H54 (cell line): ENCODE measurements around the gene SPPL2B.

ENCODE experiments used
- DNase-seq: peaks from one replicate; pipeline ENCODE4 v3.0.0; 2011; ENCODE audit warnings: low spot score, mixed read lengths; ENCODE audit not compliant: insufficient read length
- FAIRE-seq: peaks from 3 replicates; lab custom pipeline; 2011; peaks lifted over from hg19 to GRCh38; lab: Jason Lieb, UNC
- POLR2A ChIP-seq: IDR thresholded peaks from 2 replicates; pipeline ENCODE4 v1.6.1; 2011; ENCODE audit warnings: low read depth, mild to moderate bottlenecking, low read length

SPPL2B gene

DNA sequence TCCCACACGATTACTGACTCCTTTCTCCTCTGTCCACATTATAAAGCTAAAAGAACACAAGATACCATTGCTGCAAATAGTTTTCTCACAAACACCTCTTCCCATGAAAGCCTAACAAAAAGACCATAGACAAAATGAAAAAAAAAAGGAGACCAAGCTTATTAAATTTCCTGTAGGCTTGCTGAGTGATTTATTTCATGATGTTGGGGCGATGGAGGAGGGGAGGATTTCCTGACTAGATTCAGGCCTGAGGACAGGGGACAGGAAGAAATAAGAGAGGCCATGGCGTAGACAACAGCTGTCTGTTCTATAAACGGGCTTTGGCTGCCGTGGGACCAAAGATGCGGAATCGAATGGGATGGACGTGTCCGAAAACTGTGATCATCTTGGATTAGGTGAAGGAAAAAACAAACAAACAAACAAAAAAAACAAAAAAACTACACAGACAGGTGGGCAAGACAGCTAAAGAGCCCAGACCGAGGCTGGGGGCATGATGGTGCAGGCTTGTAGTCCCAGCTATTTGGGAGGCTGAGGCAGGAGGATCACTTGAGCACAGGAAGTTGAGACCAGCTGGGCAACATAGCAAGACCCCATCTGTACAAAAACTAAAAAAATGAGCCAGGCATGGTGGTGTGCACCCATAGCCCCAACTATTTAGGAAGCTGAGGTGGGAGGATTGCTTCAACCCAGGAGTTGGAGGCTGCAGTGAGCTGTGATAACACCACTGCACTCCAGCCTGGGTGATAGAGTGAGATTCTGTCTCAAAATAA, 36.9 kb downstream of the SPPL2B start:
- TF ChIP-seq POLR2A = no peak
- FAIRE-seq (no peak), DNase-seq (no peak)

DNA sequence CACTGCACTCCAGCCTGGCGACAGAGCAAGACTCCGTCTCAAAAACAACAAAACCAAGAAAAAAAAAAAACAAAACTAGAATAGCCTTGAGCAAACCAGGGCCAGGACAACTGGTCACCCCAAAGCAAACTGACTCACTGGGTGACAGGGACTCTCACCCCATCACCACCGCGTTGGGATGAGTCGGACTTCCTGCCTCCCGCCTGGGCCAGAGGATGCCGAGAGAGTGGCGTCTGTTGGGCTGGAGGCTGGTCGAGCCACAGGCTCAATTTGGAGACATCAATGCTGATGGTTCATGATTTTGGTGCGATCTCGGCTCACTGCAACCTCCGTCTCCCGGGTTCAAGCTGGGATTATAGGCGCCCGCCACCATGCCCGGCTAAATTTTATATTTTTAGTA, 43.2 kb downstream of the SPPL2B start:
- FAIRE-seq = no peak
- peak; percentile 96 for DNase-seq
- TF ChIP-seq POLR2A = no peak

DNA sequence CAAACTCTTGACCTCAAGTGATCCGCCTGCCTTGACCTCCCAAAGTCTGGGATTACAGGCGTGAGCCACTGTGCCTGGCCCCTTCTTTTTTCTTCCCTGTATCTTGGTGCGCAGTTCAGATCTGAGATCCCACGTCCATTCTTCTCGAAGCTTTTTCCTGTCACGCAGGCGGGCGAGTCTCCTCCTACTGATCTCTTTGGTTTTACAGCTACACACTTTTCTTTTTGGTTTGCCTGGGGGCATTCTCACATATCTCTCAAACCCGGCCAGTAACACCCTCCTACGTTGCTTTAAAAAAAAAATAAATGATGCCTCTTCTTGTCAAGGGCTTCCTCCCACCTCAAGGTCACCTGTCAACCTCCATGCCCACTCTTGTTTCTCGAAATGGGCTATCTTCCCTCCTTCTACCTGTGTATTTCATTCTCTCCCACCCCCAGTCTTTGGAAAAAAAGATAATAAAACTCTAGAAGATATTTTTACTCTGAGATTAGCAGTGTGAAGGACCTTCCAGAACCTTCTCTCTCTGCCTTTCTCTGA, 43.7 kb downstream of the SPPL2B start:
- DNase-seq (no peak), FAIRE-seq (no peak)
- TF ChIP-seq POLR2A = no peak

DNA sequence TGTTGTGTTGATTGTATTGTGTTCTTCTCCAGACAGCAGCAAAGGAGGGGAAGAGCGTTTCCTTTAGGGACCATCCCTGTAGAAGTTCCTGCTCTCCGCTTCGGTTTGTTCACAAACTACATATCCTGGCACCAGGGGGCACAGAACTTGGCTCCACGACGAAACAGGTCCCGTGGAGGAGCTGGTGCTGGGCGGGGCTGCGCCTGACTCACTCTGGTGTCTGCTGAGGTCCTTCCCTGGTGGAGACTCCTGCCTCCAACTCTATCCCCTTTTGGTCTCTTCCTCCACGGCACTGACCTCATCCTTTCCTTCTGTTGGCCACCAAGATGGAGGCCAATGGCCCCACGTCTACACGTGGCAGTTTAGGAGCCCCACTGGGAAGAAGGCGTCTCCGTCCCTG, 46.3 kb downstream of the SPPL2B start:
- DNase-seq = no peak
- TF ChIP-seq POLR2A = no peak
- FAIRE-seq = no peak

DNA sequence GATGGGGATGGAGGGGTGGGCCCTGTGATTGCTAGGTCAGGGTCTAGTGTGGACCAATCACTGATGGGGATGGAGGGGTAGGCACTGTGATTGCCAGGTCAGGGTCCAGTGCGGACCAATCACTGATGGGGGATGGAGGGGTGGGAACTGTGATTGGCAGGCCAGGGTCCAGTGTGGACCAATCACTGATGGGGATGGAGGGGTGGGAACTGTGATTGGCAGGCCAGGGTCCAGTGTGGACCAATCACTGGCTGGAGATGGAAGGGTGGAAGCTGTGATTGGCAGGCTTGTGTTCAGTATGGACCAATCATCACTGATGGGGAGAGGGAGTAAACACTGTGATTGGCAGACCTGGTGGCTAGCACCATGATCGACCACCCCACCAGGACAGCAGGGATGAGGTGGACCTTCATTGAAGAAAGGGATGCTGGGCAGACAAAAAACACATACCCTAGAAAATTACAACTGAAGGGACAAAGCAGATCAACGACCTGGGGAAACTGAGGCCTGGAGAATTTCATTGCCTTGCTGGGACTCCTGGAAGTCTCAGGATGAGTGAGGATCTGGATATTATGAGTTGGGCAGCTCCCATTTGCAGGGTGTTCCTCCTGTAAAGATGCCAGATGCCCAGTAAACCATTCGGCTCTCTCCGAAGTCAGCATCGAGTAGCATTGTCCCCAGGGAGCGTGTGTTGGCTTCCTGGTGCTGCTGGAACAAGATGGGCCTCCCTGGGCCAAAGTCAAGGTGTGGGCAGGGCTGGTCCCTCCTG, 47.1 kb downstream of the SPPL2B start:
- TF ChIP-seq POLR2A = no peak
- DNase-seq (no peak), FAIRE-seq (no peak)

DNA sequence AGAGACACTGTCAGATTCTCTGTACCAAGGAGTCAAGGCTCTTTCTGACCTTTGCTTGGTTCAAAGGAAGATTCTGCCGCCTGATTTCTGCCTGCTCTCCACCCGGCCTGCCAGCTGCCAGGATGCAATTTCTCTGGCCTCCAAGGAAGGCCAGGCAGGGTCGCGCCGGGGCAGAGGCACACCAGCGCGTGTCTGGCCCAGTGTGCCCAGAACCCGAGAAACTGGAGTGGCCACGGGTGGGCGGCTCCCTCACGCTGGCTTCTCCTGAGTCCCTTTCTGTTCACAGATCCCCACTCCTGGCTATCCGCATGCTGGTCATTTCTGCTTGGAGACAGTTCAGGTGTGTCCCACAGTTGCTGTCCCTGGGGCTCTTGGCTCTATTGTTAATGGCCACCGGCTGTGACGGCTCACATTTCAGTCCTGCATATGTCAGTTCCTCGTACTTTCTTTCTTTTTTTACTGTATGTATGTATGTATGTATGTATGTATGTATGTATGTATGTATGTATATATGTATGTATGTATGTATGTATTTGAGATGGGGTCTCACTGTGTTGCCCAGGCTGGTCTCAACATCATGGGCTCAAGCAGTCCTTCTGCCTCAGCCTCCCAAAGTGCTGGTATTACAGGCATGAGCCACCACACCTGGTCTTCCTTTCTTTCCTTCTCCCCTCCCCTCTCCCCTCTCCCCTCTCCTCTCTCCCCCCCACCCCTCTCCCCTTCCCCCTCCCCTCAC, 48.5 kb downstream of the SPPL2B start:
- TF ChIP-seq POLR2A = no peak
- no peak for DNase-seq
- FAIRE-seq = no peak

DNA sequence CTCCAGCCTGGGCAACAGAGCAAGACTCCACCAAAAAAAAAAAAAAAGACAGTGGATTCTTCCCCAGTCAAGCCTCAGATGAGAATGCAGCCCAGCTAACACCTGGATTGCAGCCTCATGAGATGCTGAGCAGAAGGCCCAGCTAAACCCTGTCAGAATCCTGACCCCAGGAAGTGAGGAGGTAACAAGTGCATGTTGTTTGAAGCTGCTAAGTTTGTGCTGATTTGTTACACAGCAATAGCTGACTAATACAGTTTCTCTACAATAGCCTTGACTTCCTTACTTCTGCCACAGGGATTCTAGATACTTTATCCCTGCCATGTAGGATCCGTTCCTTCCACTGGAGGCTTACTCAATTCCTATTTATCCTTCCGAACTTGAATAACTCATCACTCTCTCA, 52.1 kb downstream of the SPPL2B start:
- no peak for TF ChIP-seq POLR2A
- FAIRE-seq (no peak), DNase-seq (no peak)

DNA sequence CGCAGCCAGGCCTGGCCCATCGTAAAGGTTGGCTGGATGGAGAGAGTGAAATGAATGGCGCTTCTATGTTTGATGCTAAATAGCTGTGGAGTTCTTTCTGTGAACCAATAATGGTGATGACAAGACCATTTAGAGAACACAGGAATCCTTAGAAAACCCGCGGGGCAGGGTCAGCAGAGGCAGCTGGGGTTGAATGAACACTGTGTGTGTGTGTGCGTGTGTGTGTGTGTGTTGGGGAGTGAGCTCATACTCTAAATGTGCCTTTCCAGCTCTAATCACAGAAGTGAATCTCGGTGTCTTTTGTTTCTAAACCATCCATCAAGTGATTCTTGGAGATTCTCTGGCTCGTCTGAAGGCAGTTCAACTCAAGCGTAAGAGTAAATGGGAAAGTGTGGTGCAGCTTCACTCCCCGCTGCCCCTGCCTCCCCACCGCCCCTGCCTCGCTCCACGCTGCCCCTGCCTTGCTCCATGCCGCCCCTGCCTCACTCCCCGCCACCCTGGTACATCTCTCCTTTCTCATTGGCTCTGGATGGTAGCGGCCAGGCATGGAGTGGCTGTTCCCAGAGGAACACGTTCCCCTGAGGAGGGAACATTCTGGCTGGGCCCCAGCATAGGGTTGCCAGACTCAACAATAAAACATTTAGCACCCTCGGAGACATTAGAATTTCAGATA, 52.8 kb downstream of the SPPL2B start:
- FAIRE-seq (no peak), DNase-seq (no peak)
- TF ChIP-seq POLR2A = no peak

DNA sequence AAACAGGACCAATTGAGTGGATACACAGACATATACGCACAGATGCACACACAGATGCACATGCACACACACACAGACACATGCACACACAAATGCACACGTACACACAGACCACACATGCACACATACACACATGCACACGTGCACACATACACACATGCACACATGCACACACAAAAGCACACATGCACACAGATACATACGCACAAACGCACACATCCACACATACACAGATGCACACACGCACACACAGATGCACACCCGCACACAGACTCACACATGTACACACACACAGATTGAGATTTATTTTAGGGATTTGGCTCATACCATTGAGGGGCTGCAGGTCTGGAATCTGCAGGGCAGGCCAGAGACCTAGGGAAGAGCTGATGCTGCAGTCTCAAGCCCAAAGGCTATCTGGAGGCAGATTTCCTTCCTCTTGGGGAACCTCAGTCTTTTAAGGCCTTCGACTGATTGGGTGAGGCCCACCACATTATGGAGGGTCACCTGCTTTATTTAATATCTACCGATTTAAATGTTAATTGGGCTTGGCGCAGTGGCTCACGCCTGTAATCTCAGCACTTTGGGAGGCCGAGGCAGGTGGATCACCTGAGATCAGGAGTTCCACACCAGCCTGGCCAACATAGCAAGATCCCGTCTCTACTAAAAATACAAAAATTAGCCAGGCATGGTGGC, 54.2 kb downstream of the SPPL2B start:
- FAIRE-seq (no peak), DNase-seq (no peak)
- no peak for TF ChIP-seq POLR2A

DNA sequence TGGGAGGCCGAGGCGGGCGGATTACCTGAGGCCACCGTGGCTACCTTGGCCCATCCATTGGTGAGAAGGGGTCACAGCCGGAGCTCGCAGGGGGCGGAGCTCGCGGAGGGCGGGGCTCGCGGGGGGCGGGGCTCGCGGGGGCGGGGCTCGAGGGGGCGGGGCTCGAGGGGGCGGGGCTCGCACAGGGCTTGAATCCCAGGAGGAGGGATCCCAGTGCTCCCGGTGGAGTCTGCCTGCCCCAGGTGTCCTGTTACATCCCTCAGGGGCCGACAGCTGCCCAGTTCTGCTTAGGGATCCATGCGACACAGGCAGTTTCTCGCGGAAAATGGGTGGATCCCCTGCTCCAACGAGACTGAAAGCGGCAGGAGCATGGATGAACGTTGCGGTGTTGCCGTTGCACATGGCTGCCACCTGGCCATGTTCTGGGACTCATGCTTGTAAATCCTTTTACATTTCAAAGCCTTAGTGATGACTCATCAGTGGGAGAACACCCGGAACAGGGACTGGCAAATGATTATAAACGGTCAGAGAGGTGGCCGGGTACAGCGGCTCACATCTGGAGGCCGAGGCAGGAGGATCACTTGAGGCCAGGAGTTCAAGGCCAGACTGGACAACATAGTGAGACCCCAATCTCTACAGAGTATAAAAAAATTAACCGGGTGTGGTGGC, 56.7 kb downstream of the SPPL2B start:
- TF ChIP-seq POLR2A = no peak
- FAIRE-seq = no peak
- peak; percentile 98 for DNase-seq

DNA sequence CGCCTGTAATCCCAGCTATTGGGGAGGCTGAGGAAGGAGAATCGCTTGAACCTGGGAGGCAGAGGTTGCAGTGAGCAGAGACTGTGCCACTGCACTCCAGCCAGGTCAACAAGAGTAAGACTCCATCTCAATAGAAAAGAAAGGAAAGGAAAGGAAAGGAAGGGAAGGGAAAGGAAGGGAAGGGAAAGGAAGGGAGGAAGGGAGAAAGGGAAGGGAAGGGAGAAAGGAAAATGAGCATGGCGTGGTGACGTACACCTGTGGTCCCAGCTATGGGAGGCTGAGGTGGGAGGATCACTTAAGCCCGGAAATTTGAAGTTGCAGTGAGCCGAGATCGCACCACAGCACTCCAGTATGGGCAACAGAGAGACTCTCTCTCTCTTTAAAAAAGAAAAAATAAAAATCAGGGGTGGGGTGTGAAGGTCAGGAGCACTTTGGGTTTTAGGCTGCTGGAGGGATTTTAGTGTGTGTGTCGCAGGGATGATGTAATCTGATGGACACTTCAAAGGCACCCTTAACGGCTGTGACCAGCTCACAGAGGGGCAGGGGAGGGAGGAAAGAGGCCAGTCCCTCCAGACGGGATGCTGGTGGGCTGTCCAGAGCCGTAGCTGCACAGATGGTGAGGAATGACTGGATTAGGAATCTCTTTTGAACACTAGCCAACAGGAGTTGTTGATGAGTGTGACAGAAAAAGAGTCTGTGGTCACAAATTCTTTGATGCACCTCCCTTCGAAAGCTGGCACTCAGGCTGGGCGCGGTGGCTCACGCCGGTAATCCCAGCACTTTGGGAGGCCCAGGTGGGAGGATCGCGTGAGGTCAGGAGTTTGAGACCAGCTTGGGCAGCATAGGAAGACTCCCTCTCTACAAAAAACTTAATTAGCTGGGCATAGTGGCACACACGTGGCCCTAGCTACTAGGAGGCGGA, 59.1 kb downstream of the SPPL2B start:
- no peak for TF ChIP-seq POLR2A
- DNase-seq = no peak
- FAIRE-seq = no peak

DNA sequence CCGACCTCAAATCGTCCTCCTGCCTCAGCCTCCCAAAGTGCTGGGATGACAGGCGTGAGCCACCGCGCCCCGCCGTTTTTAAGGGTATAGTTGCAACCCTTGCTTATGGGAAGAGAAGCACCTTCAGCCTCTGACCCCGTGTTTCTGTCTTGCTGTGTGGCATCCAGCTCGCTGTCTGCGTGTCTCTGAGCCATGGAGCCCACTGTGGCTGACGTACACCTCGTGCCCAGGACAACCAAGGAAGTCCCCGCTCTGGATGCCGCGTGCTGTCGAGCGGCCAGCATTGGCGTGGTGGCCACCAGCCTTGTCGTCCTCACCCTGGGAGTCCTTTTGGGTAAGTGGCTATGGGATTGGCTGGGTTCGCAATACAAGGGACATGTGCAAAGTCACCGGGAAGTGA, 61.1 kb downstream of the SPPL2B start:
- DNase-seq (no peak), FAIRE-seq (no peak)
- TF ChIP-seq POLR2A = no peak
